ENCODE measurements around the gene NPIPB5.
"Not testable (repeated sequence)": the region's sequence is repeated elsewhere in the genome, so short reads cannot be mapped to it uniquely, and the experiment has no call there.

The NPIPB5 gene

GRCh38 chr16:22510591-22510990, at the start of gene NPIPB5:
Gene NPIPB5, plus strand, starts transcription at chr16:22510891. Its CDS starts 2,911 bp downstream, at chr16:22513802.
- not testable (repeated sequence) for DNase-seq (ENCODE audit: low spot score)

- DNase-seq (ENCODE audit: low spot score), result not testable (repeated sequence)
These were observed 41.8 kb upstream of the NPIPB5 start for GRCh38 chr16:22468846-22469245.

- DNase-seq (ENCODE audit: low spot score), result not testable (repeated sequence)
These were observed 27.3 kb downstream of the NPIPB5 start for GRCh38 chr16:22537996-22538395.

GRCh38 chr16:22544809-22545208, 34.1 kb downstream of the NPIPB5 start:
- not testable (repeated sequence) for DNase-seq (ENCODE audit: low spot score)

GRCh38 chr16:22546630-22547029, 35.9 kb downstream of the NPIPB5 start:
- not testable (repeated sequence) for DNase-seq (ENCODE audit: low spot score)

DNA sequence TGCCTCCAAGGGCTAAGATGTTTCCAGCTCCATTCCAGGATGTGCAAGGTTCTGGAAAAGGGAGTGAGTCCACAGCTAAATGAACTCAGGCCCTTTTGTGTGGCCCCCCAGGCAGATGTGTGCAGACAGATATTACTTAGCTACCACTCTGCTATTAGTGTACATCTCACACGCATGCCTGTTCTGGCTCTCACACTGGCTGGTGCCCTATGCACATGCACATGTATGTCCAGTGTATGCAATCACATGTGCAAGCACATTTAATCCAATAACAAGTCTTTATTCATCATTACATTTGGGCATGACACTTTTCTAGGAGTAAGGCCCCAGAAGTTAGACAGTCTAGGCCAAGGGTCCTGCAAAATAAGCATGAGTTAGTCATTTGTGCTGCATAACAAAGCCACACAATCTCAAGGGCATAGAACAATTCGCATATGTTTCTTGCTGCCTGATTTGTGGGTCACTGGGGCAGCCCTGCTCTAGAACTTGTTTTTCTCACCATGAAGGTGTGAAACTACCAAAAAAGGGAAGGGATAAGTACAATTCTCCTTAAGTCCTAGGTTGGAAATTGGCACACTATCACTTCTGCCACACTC, 36.6 kb downstream of the NPIPB5 start:
- peak; percentile 42 for DNase-seq (ENCODE audit: low spot score)

DNA sequence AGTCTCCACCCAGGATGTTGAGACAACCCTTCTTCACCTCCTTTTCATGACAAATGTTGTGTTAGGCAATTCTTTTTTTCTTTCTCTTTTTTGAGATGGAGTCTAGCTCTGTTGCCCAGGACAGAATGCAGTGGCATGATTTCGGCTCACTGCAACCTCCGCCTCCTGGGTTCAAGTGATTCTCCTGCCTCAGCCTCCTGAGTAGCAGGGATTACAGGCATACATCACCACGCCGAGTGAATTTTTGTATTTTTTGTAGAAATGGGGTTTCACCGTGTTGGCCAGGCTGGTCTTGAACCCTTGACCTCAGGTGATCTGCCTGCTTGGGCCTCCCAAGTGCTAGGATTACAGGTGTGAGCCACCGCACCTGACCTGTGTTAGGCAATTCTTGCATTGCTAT, 39.2 kb downstream of the NPIPB5 start:
- not testable (repeated sequence) for DNase-seq (ENCODE audit: low spot score)

- DNase-seq (ENCODE audit: low spot score), result not testable (repeated sequence)
These were observed 40.5 kb downstream of the NPIPB5 start for GRCh38 chr16:22551143-22551542.

- peak; percentile 40 for DNase-seq (ENCODE audit: low spot score)
These were observed 41.0 kb downstream of the NPIPB5 start for GRCh38 chr16:22551651-22552050.

- DNase-seq (ENCODE audit: low spot score), result not testable (repeated sequence)
These were observed 46.1 kb downstream of the NPIPB5 start for GRCh38 chr16:22556759-22557158.

All from left forelimb (tissue), 1 donor.